Suprapubic skin (tissue), 4 donors: ENCODE data around the gene NMNAT2. TPM values are rescaled to one million over a fixed set of nuclear protein-coding genes. Genes with fewer than 3 reads are reported as not detected.

ENCODE experiments used
- DNase-seq, 2 donors: peaks; one replicate each; pipeline ENCODE4 v3.0.0-alpha.2; 2019; ENCODE audit warnings: low spot score in 2 of 2
- H3K27ac ChIP-seq: fragments of 200-600 bp; sonication (generic); one replicate; pipeline ENCODE4 v1.5.1; 2019
- H3K27me3 ChIP-seq: fragments of 200-600 bp; sonication (generic); one replicate; pipeline ENCODE4 v1.5.1; 2019
- H3K36me3 ChIP-seq: fragments of 200-600 bp; sonication (generic); one replicate; pipeline ENCODE4 v1.5.1; 2019
- H3K4me1 ChIP-seq: fragments of 200-600 bp; sonication (generic); one replicate; pipeline ENCODE4 v1.5.1; 2019
- H3K4me3 ChIP-seq: fragments of 200-600 bp; sonication (generic); one replicate; pipeline ENCODE4 v1.5.1; 2019; ENCODE audit warnings: mild to moderate bottlenecking
- H3K9me3 ChIP-seq: fragments of 200-600 bp; sonication (generic); one replicate; pipeline ENCODE4 v1.5.1; 2019
- CTCF ChIP-seq, 2 donors: fragments of 200-600 bp in 1 of 2; fragments of 450-650 bp in 1 of 2; sonication (generic) in 1 of 2; IDR thresholded peaks; one replicate each; pipeline ENCODE4 v1.5.1; 2016 to 2019; ENCODE audit warnings: antibody characterized with exemption in 2 of 2, mild to moderate bottlenecking in 1 of 2, moderate library complexity in 1 of 2
- EP300 ChIP-seq: sonication (generic); formaldehyde crosslinking; IDR thresholded peaks from one replicate; pipeline ENCODE4 v1.6.1; 2017; ENCODE audit warnings: antibody characterized with exemption
- POLR2A ChIP-seq, 2 donors: fragments of 450-650 bp; IDR thresholded peaks; one replicate each; pipeline ENCODE4 v1.6.1; 2017; ENCODE audit warnings: antibody characterized with exemption in 2 of 2, mild to moderate bottlenecking in 2 of 2, moderate library complexity in 2 of 2
- POLR2AphosphoS5 ChIP-seq, 3 donors: sonication (generic); formaldehyde crosslinking; IDR thresholded peaks; one replicate each; pipeline ENCODE4 v1.6.1; 2017; ENCODE audit warnings: antibody characterized with exemption in 3 of 3
- WGBS: methylation state at CpG from one replicate; pipeline ENCODE4 v1.1.5; 2018; 5-methylcytosine and 5-hydroxymethylcytosine counted together
- total RNA-seq, 4 donors: library from RNA; depleted of rRNA; stranded (reverse); fragments of >200 nt; gene quantifications; one replicate each; pipeline ENCODE4 v1.1.0, GENCODE V29; 2016

NMNAT2 gene
- total RNA-seq, 4 donors from 2014 or later, result 0.48 to 0.81 (median 0.68) TPM

GRCh38 chr1:183349201-183349711 lies 68.9 kb downstream of the NMNAT2 start:
- 16% methylated on average over 6 of the region's 6 CpGs for WGBS
- H3K27ac ChIP-seq, result no peak overlapping the region

GRCh38 chr1:183346276-183346732 lies 71.9 kb downstream of the NMNAT2 start:
- Histone ChIP-seq H3K4me1 (peaks cover 12% of the 10 kb centered on the region), H3K27me3 (no peaks in the 10 kb centered on the region), H3K4me3 (no peak overlapping the region), H3K36me3 (no peaks in the 10 kb centered on the region), H3K9me3 (no peaks in the 10 kb centered on the region), H3K27ac (no peak overlapping the region)
- TF ChIP-seq CTCF (IDR thresholded peaks at IDR 0.05), result no peak
- TF ChIP-seq POLR2AphosphoS5 (IDR thresholded peaks at IDR 0.05), result no peak
- 73% methylated on average over 8 of the region's 8 CpGs for WGBS
- DNase-seq, result no peak

More at GRCh38 chr1:183349201-183349711, 68.9 kb downstream of the NMNAT2 start:
- no peak for DNase-seq
- H3K36me3 ChIP-seq, result no peaks in the 10 kb centered on the region
- H3K4me3 ChIP-seq, result no peak overlapping the region
- peaks cover 12% of the 10 kb centered on the region for H3K4me1 ChIP-seq
- TF ChIP-seq POLR2AphosphoS5 (IDR thresholded peaks at IDR 0.05), result no peak
- TF ChIP-seq POLR2A (IDR thresholded peaks at IDR 0.05), result no peak
- TF ChIP-seq CTCF (IDR thresholded peaks at IDR 0.05), result no peak
- TF ChIP-seq EP300, result no peak
- H3K27me3 ChIP-seq, result no peaks in the 10 kb centered on the region
- no peaks in the 10 kb centered on the region for H3K9me3 ChIP-seq

- no peaks in the 10 kb centered on the region for H3K9me3 ChIP-seq
- no peaks in the 10 kb centered on the region for H3K27me3 ChIP-seq
- H3K36me3 ChIP-seq, result no peaks in the 10 kb centered on the region
- DNase-seq, result no peak
- H3K27ac ChIP-seq, result no peak overlapping the region
- no peaks in the 10 kb centered on the region for H3K4me1 ChIP-seq
- no peak for TF ChIP-seq EP300
- no peak for TF ChIP-seq POLR2A (IDR thresholded peaks at IDR 0.05)
- no peak for TF ChIP-seq POLR2AphosphoS5 (IDR thresholded peaks at IDR 0.05)
- TF ChIP-seq CTCF (IDR thresholded peaks at IDR 0.05), result no peak
- H3K4me3 ChIP-seq, result no peak overlapping the region
- WGBS, result 54% methylated on average over 4 of the region's 4 CpGs
Observed at GRCh38 chr1:183339556-183340167, 78.5 kb downstream of the NMNAT2 start.

GRCh38 chr1:183331091-183331742 lies 87.0 kb downstream of the NMNAT2 start:
- peaks cover 7% of the 10 kb centered on the region for H3K27me3 ChIP-seq
- TF ChIP-seq EP300 (no peak), POLR2A (IDR thresholded peaks at IDR 0.05) (no peak), CTCF (IDR thresholded peaks at IDR 0.05) (no peak), POLR2AphosphoS5 (IDR thresholded peaks at IDR 0.05) (no peak)
- H3K27ac ChIP-seq, result no peak overlapping the region
- 20% methylated on average over 10 of the region's 10 CpGs for WGBS
- H3K36me3 ChIP-seq, result no peaks in the 10 kb centered on the region
- peaks cover 23% of the 10 kb centered on the region for H3K4me1 ChIP-seq
- H3K9me3 ChIP-seq, result no peaks in the 10 kb centered on the region
- DNase-seq, result no peak
- H3K4me3 ChIP-seq, result no peak overlapping the region

- H3K4me1 ChIP-seq, result peaks cover 23% of the 10 kb centered on the region
- H3K4me3 ChIP-seq, result no peak overlapping the region
- peaks cover 7% of the 10 kb centered on the region for H3K27me3 ChIP-seq
- H3K9me3 ChIP-seq, result no peaks in the 10 kb centered on the region
- DNase-seq, result no peak
- WGBS, result 45% methylated on average over 4 of the region's 4 CpGs
- H3K36me3 ChIP-seq, result no peaks in the 10 kb centered on the region
- no peak overlapping the region for H3K27ac ChIP-seq
- no peak for TF ChIP-seq EP300
- TF ChIP-seq POLR2AphosphoS5 (IDR thresholded peaks at IDR 0.05), result no peak
- no peak for TF ChIP-seq POLR2A (IDR thresholded peaks at IDR 0.05)
- TF ChIP-seq CTCF (IDR thresholded peaks at IDR 0.05), result no peak
Observed at GRCh38 chr1:183330335-183330734, 87.8 kb downstream of the NMNAT2 start.
